ENCODE measurements around the gene BCAN. TPM values are rescaled to one million over a fixed set of nuclear protein-coding genes. Genes with fewer than 3 reads are reported as not detected.

BCAN gene
- total and polyA plus RNA-seq, 2 of the 8 experiments (the other 6 are each of a cell fraction or from before 2014, with no cell fraction given), result 4.5 to 24.0 TPM

GRCh38 chr1:156691665-156692440, 49.9 kb downstream of the BCAN start (continued):
- TF ChIP-seq, protein P1, sequence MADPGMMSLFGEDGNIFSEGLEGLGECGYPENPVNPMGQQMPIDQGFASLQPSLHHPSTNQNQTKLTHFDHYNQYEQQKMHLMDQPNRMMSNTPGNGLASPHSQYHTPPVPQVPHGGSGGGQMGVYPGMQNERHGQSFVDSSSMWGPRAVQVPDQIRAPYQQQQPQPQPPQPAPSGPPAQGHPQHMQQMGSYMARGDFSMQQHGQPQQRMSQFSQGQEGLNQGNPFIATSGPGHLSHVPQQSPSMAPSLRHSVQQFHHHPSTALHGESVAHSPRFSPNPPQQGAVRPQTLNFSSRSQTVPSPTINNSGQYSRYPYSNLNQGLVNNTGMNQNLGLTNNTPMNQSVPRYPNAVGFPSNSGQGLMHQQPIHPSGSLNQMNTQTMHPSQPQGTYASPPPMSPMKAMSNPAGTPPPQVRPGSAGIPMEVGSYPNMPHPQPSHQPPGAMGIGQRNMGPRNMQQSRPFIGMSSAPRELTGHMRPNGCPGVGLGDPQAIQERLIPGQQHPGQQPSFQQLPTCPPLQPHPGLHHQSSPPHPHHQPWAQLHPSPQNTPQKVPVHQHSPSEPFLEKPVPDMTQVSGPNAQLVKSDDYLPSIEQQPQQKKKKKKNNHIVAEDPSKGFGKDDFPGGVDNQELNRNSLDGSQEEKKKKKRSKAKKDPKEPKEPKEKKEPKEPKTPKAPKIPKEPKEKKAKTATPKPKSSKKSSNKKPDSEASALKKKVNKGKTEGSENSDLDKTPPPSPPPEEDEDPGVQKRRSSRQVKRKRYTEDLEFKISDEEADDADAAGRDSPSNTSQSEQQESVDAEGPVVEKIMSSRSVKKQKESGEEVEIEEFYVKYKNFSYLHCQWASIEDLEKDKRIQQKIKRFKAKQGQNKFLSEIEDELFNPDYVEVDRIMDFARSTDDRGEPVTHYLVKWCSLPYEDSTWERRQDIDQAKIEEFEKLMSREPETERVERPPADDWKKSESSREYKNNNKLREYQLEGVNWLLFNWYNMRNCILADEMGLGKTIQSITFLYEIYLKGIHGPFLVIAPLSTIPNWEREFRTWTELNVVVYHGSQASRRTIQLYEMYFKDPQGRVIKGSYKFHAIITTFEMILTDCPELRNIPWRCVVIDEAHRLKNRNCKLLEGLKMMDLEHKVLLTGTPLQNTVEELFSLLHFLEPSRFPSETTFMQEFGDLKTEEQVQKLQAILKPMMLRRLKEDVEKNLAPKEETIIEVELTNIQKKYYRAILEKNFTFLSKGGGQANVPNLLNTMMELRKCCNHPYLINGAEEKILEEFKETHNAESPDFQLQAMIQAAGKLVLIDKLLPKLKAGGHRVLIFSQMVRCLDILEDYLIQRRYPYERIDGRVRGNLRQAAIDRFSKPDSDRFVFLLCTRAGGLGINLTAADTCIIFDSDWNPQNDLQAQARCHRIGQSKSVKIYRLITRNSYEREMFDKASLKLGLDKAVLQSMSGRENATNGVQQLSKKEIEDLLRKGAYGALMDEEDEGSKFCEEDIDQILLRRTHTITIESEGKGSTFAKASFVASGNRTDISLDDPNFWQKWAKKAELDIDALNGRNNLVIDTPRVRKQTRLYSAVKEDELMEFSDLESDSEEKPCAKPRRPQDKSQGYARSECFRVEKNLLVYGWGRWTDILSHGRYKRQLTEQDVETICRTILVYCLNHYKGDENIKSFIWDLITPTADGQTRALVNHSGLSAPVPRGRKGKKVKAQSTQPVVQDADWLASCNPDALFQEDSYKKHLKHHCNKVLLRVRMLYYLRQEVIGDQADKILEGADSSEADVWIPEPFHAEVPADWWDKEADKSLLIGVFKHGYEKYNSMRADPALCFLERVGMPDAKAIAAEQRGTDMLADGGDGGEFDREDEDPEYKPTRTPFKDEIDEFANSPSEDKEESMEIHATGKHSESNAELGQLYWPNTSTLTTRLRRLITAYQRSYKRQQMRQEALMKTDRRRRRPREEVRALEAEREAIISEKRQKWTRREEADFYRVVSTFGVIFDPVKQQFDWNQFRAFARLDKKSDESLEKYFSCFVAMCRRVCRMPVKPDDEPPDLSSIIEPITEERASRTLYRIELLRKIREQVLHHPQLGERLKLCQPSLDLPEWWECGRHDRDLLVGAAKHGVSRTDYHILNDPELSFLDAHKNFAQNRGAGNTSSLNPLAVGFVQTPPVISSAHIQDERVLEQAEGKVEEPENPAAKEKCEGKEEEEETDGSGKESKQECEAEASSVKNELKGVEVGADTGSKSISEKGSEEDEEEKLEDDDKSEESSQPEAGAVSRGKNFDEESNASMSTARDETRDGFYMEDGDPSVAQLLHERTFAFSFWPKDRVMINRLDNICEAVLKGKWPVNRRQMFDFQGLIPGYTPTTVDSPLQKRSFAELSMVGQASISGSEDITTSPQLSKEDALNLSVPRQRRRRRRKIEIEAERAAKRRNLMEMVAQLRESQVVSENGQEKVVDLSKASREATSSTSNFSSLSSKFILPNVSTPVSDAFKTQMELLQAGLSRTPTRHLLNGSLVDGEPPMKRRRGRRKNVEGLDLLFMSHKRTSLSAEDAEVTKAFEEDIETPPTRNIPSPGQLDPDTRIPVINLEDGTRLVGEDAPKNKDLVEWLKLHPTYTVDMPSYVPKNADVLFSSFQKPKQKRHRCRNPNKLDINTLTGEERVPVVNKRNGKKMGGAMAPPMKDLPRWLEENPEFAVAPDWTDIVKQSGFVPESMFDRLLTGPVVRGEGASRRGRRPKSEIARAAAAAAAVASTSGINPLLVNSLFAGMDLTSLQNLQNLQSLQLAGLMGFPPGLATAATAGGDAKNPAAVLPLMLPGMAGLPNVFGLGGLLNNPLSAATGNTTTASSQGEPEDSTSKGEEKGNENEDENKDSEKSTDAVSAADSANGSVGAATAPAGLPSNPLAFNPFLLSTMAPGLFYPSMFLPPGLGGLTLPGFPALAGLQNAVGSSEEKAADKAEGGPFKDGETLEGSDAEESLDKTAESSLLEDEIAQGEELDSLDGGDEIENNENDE (IDR thresholded peaks at IDR 0.05; ENCODE audit: insufficient replicate concordance, low read length), result no peak
- TF ChIP-seq CHD1 (IDR thresholded peaks at IDR 0.05; ENCODE audit: low read depth, low read length) (no peak), CTCF (IDR thresholded peaks at IDR 0.05; ENCODE audit: control extremely low read depth in 1 of 3, insufficient read depth in 1 of 3, low read depth in 1 of 3, low read length in 3 of 3) (peak in 2 of 3 experiments; percentile 10 to 11; a peak in 1 of 4 replicates), RBBP5 (IDR thresholded peaks at IDR 0.05; ENCODE audit: borderline replicate concordance, low read depth, low read length) (0 out of 2 replicates have a peak, but pooled peaks have one; percentile 28), CEBPB (IDR thresholded peaks at IDR 0.05; ENCODE audit: low read depth, low read length) (0 out of 2 replicates have a peak, but pooled peaks have one; percentile 17)

Measured in H1 (cell line).